T-helper 9 cell (primary cell): Measurements from ENCODE around the gene CFAP54.

Experiments used
- DNase-seq: peaks from one replicate; pipeline ENCODE4 v3.0.0-alpha.2; 2020

The CFAP54 gene

DNA sequence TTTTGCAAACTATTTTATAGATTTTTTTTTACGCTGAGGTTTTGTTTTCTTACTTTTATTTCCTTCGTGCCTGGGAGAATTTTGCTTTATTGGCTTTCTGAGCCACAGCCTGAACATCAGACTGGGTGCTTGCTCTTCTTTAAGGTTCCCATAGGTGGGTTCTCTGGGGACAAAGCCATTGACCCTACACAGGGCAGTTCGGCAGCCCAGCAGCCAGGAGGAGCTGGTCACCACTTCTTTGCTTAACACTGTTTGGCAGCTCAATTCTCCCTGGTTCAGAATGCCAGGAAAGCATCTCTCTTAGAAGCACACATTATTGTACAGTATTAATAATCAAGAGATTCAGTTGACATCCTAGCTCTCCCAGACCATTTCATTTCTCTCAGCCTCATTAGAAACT, 276.9 kb downstream of the CFAP54 start:
- no peak for DNase-seq

GRCh38 chr12:96769400-96769799, 280.0 kb downstream of the CFAP54 start:
- DNase-seq = no peak

GRCh38 chr12:96770219-96771102, 281.1 kb downstream of the CFAP54 start:
- DNase-seq = no peak

DNA sequence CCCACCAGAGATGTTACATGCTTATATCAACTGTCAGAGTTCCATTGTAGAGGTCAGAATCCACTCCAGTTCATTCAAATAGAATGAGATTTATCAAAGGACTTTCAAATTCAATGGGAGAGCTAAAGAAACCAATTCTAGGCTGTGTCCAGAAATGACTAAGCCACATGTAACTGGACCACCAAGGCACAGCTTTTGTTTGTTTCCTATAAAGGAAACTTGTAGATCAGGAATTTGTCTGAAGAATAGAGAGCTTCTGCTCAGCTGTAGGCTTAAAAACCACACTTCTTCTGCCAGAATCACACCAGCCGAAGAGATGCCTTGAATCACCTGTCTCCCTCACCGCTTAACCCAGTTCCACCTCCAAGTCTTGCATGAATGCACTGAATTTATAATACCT, 283.7 kb downstream of the CFAP54 start:
- no peak for DNase-seq

DNA sequence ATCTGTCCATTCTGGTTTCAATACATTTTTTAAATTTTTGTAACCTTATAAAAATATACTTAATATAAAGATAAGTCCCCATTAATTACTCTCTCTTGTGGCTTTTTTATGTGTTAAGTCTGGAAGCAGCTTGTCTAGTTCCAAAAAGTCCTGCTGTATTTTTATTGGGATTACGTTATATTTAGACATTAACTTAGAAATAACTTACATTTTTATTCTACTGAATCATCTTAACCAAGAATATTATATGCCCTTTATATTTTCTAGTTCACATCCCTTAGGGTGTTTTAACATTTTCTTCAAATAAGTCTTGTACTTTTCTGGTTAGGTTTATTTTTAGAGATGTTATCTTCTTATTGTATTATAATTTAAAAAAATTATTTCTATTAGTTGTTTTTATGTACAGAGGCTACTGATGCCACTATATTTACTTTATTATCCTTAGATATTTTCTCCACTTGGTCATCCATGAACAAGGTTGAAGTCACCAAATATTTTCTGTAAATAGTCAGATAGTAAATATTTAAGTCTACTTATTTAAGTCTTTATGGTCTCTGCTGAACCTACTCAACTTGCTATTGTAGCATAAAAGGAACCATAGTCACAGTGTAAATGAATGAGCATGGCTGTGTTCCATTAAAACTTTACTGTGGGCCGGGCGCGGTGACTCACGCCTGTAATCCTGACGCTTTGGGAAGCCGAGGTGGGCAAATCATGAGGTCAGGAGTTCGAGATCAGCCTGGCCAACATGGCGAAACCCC, 285.3 kb downstream of the CFAP54 start:
- no peak for DNase-seq

DNA sequence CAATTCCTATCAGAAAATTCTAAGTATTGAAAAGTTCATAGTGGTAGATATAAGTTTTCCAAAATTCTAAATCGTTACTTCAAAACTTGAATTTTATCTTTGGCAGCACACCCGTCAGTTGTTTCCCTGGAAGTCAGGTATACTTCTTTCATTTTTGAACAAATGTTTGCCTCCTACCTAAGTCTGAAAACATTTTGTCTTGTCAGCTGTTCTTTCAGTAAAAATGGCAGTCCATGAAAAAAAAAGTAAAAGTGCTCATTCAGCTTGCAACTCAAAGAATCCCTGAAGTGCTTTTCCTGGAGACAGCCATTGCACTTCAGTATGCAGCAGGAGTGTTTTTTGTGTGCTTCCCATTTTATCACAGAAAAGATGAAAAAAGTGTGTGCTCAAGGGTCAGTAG, 287.5 kb downstream of the CFAP54 start:
- DNase-seq = no peak

DNA sequence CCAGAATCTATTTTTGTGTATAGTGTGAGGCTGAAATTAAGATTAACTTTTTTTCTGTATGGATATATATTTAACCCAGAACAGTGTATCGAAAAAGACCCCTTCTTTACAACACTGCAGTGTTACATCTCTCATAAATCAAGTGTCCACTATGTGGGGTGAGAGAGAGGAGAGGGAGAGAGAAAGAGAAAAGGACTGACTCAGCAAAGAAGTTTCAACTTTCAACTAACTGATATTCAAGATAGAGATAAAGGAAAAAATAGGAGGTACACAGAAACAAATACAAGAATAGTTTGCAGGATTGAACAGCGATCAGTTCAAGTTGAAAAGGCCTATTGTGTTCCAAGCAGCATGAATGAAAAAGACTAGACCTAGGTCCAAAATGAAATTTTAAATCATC, 291.0 kb downstream of the CFAP54 start:
- no peak for DNase-seq

- no peak for DNase-seq
Measured at GRCh38 chr12:96786791-96787190, 297.4 kb downstream of the CFAP54 start.

GRCh38 chr12:96803969-96804368, 314.6 kb downstream of the CFAP54 start:
- DNase-seq = no peak

DNA sequence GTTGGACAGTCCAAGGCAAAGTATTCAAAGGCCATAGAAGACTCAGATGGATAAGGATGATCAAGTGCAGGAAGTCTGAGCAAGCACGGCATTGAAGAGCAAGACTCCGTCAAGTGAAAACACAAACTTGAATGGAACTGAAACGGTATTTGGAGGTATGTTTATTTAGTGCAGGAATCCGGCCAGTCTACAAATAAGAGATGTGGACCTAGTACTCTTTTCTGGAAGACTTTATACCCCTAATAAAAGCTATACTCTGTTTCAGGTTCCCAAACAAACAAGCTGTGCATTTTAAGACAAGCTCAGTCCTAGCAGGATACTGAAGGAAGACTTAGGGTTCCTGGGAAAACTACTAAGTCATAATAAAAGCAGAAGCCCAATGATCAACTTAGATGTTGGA, 316.9 kb downstream of the CFAP54 start:
- DNase-seq = no peak

- DNase-seq = no peak
Measured at GRCh38 chr12:96807741-96808140, 318.4 kb downstream of the CFAP54 start.

DNA sequence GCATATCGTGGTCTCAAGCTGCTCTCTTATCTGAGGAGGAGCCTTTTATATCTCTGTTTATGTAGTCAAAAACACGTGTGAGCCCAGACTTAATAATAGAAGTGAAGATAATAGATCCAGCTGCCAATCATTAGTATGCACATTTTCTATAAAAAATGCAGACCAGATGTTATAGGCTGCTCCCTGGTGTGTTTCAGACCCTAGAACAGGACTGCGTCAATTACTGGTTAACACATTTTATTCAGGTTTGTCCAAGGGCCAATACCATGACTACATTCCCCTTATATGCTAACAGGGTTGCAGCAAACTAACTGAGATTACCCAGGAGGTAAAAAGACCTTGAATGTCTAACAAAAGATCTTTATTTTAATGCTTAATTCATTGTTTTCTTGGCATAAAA, 319.2 kb downstream of the CFAP54 start:
- DNase-seq = no peak

- no peak for DNase-seq
Measured at GRCh38 chr12:96809522-96809921, 320.1 kb downstream of the CFAP54 start.

DNA sequence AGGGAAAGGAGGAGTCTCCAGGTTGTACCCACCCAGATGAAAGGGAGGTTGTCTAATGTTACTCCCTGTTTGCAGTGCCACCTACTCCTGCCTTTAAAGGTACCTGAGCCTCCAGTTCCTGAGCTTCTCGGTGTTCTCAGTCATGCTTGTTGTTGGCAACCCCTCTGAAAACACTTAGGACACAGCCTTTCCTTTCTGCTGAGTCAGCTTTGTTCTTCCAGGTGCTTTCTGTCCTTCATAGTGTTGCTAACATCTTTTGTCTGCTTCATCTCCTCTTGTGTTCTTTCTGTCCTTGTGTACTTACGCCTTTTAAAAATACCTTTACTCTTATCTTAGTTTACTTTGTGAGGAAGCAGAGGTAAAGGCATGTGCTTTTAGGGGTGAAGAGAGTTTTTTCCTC, 320.7 kb downstream of the CFAP54 start:
- DNase-seq = no peak

- DNase-seq = no peak
Measured at GRCh38 chr12:96810477-96810876, 321.1 kb downstream of the CFAP54 start.

DNA sequence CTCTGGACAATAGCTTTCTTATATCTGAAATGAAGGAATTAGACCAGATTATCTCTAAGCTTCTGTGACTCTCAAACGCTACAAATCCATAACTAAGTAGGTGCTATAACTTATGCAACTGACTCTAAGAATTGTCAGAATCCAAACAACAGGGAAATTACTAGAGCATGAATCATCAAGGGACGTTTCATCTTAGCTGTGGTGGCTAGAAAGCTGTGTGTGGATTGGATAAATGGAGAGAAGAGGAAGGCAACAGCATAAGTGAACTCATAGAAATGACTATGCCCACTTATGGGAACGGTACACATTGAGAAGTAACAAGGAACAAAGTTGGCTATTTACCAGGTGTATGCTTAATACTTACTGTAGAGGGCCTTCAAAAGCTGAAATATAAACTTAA, 321.7 kb downstream of the CFAP54 start:
- no peak for DNase-seq

DNA sequence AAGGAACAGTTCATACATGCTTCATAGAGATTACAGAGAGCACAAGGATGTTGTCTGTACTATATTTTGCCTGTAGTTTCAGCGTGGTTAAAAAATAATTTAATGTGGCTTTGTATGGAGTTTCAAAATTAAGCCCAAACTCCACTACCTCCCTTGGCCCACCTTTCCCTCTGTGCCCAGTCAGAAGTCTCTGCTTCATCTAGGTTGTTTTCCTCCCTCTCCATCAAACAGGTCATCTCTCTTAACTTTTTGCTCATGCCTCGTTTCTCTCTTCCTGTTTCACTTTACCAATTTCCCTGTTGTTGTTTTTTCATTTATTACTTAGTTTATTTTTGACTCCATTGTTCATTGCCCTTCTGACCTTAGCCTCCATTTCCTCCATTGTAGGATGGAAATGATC, 322.8 kb downstream of the CFAP54 start:
- no peak for DNase-seq

- DNase-seq = no peak
Measured at GRCh38 chr12:96814200-96814599, 324.8 kb downstream of the CFAP54 start.

GRCh38 chr12:96821592-96821991, 332.2 kb downstream of the CFAP54 start:
- no peak for DNase-seq

- no peak for DNase-seq
Measured at GRCh38 chr12:96822641-96823040, 333.3 kb downstream of the CFAP54 start.

DNA sequence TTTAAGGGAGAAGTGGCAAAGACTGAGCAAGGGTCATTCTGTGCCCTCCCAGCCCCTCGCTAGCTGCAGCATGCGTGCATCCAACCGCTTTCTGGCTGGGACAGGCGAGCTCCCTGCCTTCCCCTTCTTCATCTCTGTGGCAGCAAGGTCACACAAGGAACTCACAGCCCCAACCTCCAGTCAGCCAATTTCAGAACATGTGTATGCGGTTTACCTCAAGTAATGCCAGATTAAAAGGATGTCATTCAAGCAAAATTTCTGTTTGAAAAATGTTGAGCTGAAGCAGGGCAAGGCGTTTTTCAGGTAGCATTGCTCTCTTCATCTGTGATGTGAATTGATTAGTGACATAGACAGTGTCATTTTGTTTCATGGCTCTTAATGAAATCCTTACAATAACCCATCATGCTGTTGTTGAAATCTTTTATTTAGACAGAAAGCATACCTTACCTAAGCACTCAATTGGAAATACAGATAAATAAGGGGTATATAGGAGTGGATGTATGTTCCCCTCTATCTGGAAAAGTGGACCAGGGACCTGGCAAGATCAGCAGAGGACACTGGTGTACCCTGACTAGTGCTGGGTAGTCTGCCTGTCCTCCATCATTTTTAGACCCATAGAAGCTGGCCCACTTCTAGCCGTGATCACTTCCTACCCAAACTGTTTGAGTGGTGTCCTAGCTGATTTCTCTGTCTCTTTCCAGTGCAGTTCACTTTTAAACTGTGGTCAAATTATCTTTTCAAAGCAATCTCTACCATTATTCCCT, 334.9 kb downstream of the CFAP54 start:
- no peak for DNase-seq

DNA sequence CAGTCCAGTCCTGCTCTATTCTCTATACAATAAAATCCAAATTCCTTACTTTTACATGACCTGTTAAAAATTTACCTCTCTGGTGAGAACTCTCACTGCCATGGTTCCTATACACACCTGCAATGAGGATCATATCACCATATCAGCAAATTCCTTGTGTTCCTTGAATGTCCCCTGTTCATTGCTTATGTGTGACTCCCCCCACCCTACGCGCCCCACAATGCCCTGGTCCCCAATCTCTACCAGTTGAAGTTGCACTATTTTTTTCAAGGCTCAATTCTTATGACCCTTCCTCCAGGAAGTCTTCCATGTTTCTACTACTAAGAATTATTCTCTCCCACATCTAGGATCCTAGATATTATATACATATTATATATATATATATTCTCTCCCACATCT, 335.5 kb downstream of the CFAP54 start:
- no peak for DNase-seq

DNA sequence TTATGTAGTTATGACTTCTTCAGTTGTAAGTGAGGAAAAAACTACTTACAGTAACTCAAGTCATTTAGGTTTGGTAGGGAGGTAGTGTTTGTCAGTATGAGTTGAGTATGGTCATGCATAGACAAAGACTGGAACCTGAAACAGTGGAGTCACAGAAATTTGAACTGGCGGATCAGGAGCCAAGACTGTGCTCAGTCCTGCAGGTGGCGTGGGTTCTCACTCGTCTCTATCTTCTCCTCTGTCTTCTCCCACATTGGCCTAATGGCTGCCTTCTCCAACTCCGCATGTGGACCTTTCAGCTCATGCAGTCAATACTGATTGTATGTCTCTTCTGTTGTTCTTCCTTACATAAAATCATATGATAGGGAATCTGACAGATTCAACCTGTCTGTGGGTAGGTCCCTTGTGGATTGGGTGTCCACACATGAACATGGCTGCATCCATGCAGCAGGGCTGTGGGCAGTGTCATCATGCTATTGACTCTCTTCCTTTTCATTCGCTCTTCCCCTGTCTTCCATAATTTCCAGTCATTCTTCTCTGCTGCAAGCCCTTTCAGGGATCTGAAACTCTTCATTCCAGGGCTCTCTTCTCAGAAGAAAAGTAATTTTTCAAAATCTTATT, 338.9 kb downstream of the CFAP54 start:
- no peak for DNase-seq
